SJCRH30 (cell line): ENCODE results near the gene ASXL2. TPM values are rescaled to one million over a fixed set of nuclear protein-coding genes. Genes with fewer than 3 reads are reported as not detected.

Experiments
- DNase-seq, 2 experiments: peaks; one replicate each; pipeline ENCODE4 v3.0.0-alpha.2; 2015 to 2020
- H3K27ac ChIP-seq: fragments of 250-450 bp; sonication (Bioruptor Pico); 2 replicates; pipeline ENCODE4 v1.5.1; 2020; ENCODE audit warnings: mild to moderate bottlenecking, moderate library complexity
- H3K27me3 ChIP-seq: fragments of 250-450 bp; sonication (Bioruptor Pico); 2 replicates; pipeline ENCODE4 v1.5.1; 2020; ENCODE audit warnings: mild to moderate bottlenecking, moderate library complexity
- H3K36me3 ChIP-seq: fragments of 250-450 bp; sonication (Bioruptor Pico); 2 replicates; pipeline ENCODE4 v1.5.1; 2020; ENCODE audit warnings: mild to moderate bottlenecking, moderate library complexity
- H3K4me1 ChIP-seq: fragments of 250-450 bp; sonication (Bioruptor Pico); 2 replicates; pipeline ENCODE4 v1.5.1; 2020; ENCODE audit warnings: mild to moderate bottlenecking, moderate library complexity
- H3K4me3 ChIP-seq: fragments of 250-450 bp; sonication (Bioruptor Pico); 2 replicates; pipeline ENCODE4 v1.5.1; 2020; ENCODE audit warnings: mild to moderate bottlenecking, moderate library complexity
- H3K9me3 ChIP-seq: fragments of 250-450 bp; sonication (Bioruptor Pico); replicated peaks from 2 replicates; pipeline ENCODE4 v1.5.1; 2020; ENCODE audit warnings: mild to moderate bottlenecking, moderate library complexity
- total RNA-seq: library from RNA; depleted of rRNA; stranded (reverse); fragments of >200 nt; shearing (Covaris generic); gene quantifications from 2 replicates; pipeline ENCODE4 v1.2.3, GENCODE V29; 2014; rRNA removed

ASXL2 gene
- total RNA-seq, 1 experiment from 2014 or later: 26.7 TPM

DNA sequence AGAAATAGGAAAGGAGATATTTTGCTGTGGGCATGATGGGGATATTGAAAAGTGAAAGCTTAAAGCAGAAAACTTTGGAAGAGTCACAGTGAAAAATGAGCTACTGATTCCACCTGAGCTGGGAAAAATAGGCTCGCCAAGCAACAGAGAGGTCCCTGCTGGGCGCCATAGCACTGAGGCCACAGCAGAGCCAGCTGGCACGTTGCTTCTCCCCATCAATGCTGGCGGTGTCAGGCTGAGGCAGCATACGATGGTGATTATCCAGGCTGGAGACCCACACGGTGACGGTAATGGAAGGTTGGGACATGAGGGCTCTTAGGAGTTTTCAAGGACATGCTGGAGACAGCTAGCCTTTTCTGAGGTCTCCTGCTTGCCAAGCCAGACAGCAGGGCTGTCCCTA is 179.1 kb downstream of the ASXL2 start:
- Histone ChIP-seq H3K27me3 (no peaks in the 10 kb centered on the region), H3K9me3 (no peaks in the 10 kb centered on the region), H3K27ac (no peak overlapping the region), H3K36me3 (no peaks in the 10 kb centered on the region), H3K4me3 (no peak overlapping the region), H3K4me1 (peaks cover 19% of the 10 kb centered on the region)
- DNase-seq: no peak

DNA sequence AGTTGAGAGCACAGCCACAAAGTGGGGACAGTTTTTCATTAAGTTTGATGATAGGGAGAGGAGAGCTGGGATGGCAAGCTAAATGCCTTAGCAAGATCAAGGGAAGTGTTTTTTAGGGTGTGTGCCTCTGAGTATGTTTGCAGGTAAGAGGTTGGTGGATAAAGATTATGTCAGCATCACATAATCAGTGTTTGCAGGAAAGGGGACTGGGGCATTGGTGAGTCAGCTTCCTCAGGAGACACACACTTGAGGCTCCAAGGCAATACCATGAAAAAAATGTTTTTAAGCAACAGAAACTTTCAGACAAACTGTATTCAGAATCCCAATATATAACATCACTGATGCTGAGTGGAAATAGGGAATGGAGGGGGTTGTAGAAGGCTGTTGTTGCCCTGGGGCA is 179.5 kb downstream of the ASXL2 start:
- H3K9me3 ChIP-seq: no peaks in the 10 kb centered on the region

DNA sequence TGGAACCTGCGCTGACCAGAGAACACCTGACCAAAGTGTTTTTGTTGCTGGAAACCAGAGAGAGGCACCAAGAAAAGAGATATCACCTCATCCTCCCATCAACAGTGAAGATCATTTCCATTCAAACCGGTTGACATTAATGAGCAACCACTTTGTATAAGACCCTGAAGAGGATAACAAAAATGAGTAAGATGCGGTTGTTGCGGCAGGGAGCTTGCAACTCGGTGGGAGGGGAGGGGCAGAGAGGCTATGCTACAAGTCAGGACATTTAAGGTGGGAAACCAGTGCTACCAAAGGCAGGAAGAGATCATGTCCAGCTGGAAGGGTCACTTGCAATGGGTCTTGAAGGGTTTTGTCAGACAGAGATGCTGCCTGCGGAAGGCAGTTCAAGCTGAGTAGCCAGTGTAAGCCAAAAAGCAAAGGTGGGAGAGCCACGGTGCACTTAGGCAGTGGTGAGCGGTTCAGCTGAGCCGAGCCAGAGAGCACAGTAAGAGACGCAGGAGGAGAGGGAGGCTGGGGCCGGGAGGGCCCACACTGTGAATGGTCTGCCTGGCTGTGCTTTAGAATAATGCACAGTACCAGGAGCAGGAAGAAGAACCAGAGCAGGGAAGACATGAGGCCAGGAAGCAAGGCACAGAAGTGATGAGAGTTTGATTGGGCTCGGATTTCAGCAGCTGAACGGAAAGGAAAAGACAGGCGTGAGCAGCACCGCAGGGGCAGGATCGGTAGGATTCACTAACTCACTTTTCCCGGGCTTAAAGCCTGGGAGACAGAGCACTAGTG is 180.5 kb downstream of the ASXL2 start:
- H3K36me3 ChIP-seq: no peaks in the 10 kb centered on the region
- H3K9me3 ChIP-seq: no peaks in the 10 kb centered on the region
- peak; percentile 51 to 77 for DNase-seq
- no peaks in the 10 kb centered on the region for H3K27me3 ChIP-seq
- H3K27ac ChIP-seq: no peak overlapping the region
- H3K4me3 ChIP-seq: peak overlapping the region; percentile 45
- peaks cover 19% of the 10 kb centered on the region for H3K4me1 ChIP-seq

More for the DNA sequence above, 179.5 kb downstream of the ASXL2 start:
- H3K27me3 ChIP-seq: no peaks in the 10 kb centered on the region
- no peak for DNase-seq
- H3K27ac ChIP-seq: no peak overlapping the region
- peaks cover 19% of the 10 kb centered on the region for H3K4me1 ChIP-seq
- no peaks in the 10 kb centered on the region for H3K36me3 ChIP-seq
- no peak overlapping the region for H3K4me3 ChIP-seq

DNA sequence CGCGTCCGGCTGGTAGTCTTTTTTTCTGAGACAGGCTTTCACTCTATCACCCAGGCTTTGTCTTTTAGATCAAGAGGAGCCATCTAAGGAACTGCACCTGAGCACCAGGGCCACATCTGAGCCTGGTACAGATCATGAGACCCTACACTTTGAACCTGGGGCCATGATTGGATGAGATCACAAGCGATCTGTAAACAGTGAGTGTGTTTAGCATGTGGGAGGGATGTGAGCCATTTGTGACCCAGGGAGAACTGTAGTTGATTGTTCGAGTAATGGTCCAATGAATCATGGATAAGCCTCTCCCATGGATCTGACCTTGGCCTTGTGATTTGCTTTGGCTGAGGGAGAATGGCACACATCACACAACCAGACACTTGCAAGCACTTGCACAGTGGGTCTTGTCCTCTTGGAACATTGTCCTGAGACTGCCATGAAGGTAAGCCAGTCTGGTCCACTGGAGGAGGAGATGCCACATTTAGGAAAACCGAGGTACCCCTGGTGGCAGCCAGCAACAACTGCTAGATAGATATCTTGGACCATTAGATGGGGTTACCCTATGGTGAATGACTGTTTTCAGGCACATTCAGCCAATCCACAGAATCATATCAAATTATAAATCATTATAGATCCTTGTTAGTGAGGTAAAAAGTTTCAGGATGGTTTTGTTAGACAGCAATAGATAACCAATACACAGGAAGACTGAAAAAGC is 185.4 kb downstream of the ASXL2 start:
- Histone ChIP-seq H3K36me3 (no peaks in the 10 kb centered on the region), H3K4me3 (no peak overlapping the region), H3K9me3 (no peaks in the 10 kb centered on the region), H3K4me1 (peaks cover 8% of the 10 kb centered on the region; the same call in 1 of the 2 replicates), H3K27me3 (no peaks in the 10 kb centered on the region), H3K27ac (no peak overlapping the region)
- DNase-seq: no peak

DNA sequence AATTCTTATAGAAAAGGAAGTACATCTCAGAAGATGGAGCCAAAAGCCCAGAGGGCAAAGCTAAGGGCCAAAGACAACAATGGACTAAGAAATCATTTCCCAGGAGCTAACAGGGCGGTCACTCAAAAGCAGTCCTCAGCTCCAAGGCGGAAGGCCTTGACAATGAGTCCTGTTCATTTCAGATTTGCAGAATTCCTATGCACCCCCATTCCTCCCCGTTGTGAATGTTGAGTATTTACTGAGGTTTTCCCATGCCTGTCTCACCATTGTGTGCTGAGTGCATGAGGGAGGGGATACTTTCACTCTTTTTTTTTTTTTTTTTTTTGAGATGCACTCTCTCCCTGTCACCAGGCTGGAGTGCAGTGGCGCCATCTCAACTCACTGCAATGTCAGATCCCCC is 186.1 kb downstream of the ASXL2 start:
- no peak overlapping the region for H3K27ac ChIP-seq
- no peaks in the 10 kb centered on the region for H3K9me3 ChIP-seq
- H3K36me3 ChIP-seq: no peaks in the 10 kb centered on the region
- H3K4me1 ChIP-seq: peaks cover under 1% of the 10 kb centered on the region; the same call in 1 of the 2 replicates
- DNase-seq: no peak
- H3K27me3 ChIP-seq: no peaks in the 10 kb centered on the region
- no peak overlapping the region for H3K4me3 ChIP-seq

DNA sequence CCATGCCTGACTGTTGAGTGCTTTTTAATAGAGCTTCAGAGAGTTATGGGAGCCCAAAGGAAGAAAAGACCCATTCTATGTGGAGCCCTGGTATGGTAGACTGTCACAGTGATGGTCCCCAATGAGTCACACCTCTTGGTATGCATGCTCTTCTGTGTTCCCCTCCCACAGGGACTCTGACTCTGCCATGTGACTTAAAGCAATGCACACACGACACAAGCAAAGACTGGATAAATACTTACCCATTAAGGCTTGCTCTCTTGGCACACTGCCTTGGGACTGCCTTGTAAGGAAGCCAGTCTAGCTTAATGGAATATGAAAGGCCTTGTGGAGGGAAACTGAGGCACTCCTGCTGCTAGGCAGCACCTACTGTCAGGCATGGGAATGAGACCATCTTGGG is 188.2 kb downstream of the ASXL2 start:
- DNase-seq: peak in 1 of 2 experiments; percentile 24
- Histone ChIP-seq H3K27ac (no peak overlapping the region), H3K4me1 (no peaks in the 10 kb centered on the region), H3K27me3 (no peaks in the 10 kb centered on the region), H3K4me3 (no peak overlapping the region), H3K9me3 (no peaks in the 10 kb centered on the region), H3K36me3 (no peaks in the 10 kb centered on the region)

DNA sequence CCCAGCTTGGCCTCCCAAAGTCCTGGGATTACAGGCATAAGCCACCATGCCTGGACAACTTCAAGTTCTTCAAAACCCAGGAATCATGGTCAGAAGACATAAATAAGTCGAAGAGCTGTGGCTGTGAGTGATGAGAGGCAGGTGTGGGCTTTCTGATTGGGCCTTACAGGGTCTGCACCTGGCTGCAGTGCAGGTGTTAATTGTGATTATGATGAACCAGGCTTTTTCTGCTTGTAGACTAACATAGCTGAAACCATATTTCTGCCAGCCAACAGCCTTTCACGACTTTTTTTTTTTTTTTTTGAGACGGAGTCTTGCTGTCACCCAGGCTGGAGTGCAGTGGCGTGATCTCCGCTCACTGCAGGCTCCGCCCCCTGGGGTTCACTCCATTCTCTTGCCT is 190.1 kb downstream of the ASXL2 start:
- DNase-seq: no peak
- no peaks in the 10 kb centered on the region for H3K9me3 ChIP-seq
- no peak overlapping the region for H3K27ac ChIP-seq
- H3K27me3 ChIP-seq: no peaks in the 10 kb centered on the region
- no peaks in the 10 kb centered on the region for H3K4me1 ChIP-seq
- no peak overlapping the region for H3K4me3 ChIP-seq
- H3K36me3 ChIP-seq: no peaks in the 10 kb centered on the region

DNA sequence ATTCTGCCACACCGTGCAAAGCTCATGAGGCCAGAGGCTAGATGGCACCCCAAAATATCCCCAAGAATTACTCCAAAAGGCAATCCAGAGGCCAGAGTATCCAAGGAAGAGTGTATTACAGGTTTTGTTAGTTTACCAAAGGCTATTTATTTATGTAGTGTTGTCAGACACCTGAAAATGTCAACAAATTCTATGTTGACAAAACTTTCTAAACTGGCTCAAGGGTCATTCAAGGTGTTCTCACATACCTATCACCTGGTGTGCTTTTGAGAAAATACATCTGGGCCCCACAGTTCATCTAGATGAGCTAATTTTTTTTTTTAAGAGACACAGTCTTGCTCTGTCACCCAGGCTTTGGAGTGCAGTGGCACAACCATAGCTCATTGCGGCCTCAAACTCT is 192.5 kb downstream of the ASXL2 start:
- H3K9me3 ChIP-seq: no peaks in the 10 kb centered on the region
- no peak overlapping the region for H3K27ac ChIP-seq
- no peak for DNase-seq

DNA sequence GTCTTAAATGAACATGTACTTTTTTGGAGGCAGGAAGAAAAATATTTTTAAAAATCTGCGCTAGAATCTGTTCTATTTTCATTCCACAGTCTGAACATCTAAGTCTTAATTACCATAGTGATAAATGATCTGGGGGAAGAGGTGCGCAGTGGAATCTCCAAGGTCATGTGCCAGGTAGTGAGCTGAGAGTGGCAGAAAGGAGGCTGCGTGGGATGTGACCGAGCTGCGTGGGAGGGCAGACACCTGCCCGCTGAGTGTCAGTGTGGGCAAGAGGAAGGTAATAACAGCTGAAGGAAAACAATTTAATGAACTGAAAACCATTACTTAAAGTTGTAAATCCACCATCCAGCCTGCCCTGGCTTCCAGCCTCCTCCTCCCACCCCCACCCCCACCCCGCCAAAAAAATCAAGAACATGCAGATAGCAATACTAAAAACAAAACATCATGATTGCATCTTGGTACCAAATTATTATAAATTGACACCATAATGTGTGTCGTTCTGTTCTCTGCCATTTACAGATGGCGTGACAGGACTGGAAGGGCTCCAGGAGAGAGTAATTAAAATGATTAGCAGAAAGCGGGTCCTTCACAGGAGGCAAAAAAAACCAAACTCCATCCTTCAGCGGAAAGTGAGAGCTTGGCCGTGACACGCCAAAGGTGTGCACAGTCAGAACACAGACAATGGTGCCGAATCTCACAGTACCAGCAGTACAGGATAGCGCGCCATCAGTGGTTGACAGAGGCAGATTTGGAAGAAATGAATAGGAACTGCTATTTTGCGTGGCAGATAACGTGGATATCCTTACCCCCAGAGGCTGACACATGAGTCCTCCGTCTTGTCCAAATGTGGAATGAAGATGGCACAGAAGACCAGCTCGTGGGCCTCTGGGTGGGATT is 193.5 kb downstream of the ASXL2 start:
- DNase-seq: no peak
- Histone ChIP-seq H3K4me1 (no peaks in the 10 kb centered on the region), H3K27ac (no peak overlapping the region), H3K27me3 (no peaks in the 10 kb centered on the region), H3K4me3 (no peak overlapping the region), H3K36me3 (no peaks in the 10 kb centered on the region), H3K9me3 (no peaks in the 10 kb centered on the region)

More for the DNA sequence above, 192.5 kb downstream of the ASXL2 start:
- no peak overlapping the region for H3K4me3 ChIP-seq
- no peaks in the 10 kb centered on the region for H3K27me3 ChIP-seq
- no peaks in the 10 kb centered on the region for H3K4me1 ChIP-seq
- no peaks in the 10 kb centered on the region for H3K36me3 ChIP-seq

Other genes with a start within 250 kb of the ASXL2 start
- gene DTNB, start 204.9 kb downstream of the ASXL2 start, total RNA-seq: 20.5 and 25.1 TPM in 2 replicates
- 5.2 and 5.3 TPM in 2 replicates for gene KIF3C, start 104.0 kb upstream of the ASXL2 start, total RNA-seq
- 128 and 152 TPM in 2 replicates for gene RAB10, start 155.6 kb upstream of the ASXL2 start, total RNA-seq